Measurements from ENCODE around the gene SLC10A7. TPM values are rescaled to one million over a fixed set of nuclear protein-coding genes. Genes with fewer than 3 reads are reported as not detected.

The SLC10A7 gene
- total and polyA plus RNA-seq, 4 donors: 3.7 to 18.7 (median 7.6) TPM

- no peak overlapping the region for H3K9ac ChIP-seq (ENCODE audit: low read depth in 1 of 2, low read length in 2 of 2)
- H3K27me3 ChIP-seq (ENCODE audit: control insufficient read depth in 4 of 4, insufficient read depth in 4 of 4, low read length in 3 of 4): no peaks in the 10 kb centered on the region
- no peak for TF ChIP-seq FOXA2 (IDR thresholded peaks at IDR 0.05)
- no peak for TF ChIP-seq NR2F2 (IDR thresholded peaks at IDR 0.05)
- no peak for TF ChIP-seq JUND (IDR thresholded peaks at IDR 0.05)
- no peak for TF ChIP-seq SP1 (IDR thresholded peaks at IDR 0.05)
- TF ChIP-seq TAF1 (conservative IDR thresholded peaks at IDR 0.05): no peak
- no peak for TF ChIP-seq CTCF (IDR thresholded peaks at IDR 0.05; ENCODE audit: low read depth, low read length, missing input control)
- TF ChIP-seq MAX (IDR thresholded peaks at IDR 0.05): no peak
- no peak for TF ChIP-seq RXRA (IDR thresholded peaks at IDR 0.05)
- no peak for TF ChIP-seq GABPA (IDR thresholded peaks at IDR 0.05 in 1 of 2, conservative IDR thresholded peaks at IDR 0.05 in 1 of 2)
- no peak for TF ChIP-seq HNF4A (conservative IDR thresholded peaks at IDR 0.05)
- DNase-seq (ENCODE audit: low spot score): no peak
- no peaks in the 10 kb centered on the region for H3K4me1 ChIP-seq (ENCODE audit: control insufficient read depth in 4 of 4, insufficient read depth in 4 of 4, low read length in 3 of 4)
- no peak overlapping the region for H3K4me3 ChIP-seq (ENCODE audit: low read depth in 1 of 3, low read length in 3 of 3)
- no peak overlapping the region for H3K27ac ChIP-seq (ENCODE audit: low read depth in 1 of 2, low read length in 2 of 2)
- no peaks in the 10 kb centered on the region for H3K9me3 ChIP-seq (ENCODE audit: control insufficient read depth in 4 of 4, low read length in 3 of 4)
- H3K36me3 ChIP-seq (ENCODE audit: control insufficient read depth in 4 of 4, insufficient read depth in 3 of 4, low read depth in 1 of 4, low read length in 3 of 4): peaks cover 0 to 7% (median 4%) of the 10 kb centered on the region in 4 donors
Measured at GRCh38 chr4:146285037-146285436, 236.7 kb downstream of the SLC10A7 start.

- DNase-seq (ENCODE audit: low spot score): no peak
- no peak for TF ChIP-seq MAX (IDR thresholded peaks at IDR 0.05)
- TF ChIP-seq FOXA1 (IDR thresholded peaks at IDR 0.05): no peak
- TF ChIP-seq HNF4G (IDR thresholded peaks at IDR 0.05): no peak
- TF ChIP-seq, protein P1, sequence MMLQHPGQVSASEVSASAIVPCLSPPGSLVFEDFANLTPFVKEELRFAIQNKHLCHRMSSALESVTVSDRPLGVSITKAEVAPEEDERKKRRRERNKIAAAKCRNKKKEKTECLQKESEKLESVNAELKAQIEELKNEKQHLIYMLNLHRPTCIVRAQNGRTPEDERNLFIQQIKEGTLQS (IDR thresholded peaks at IDR 0.05): no peak
- TF ChIP-seq, protein P2, sequence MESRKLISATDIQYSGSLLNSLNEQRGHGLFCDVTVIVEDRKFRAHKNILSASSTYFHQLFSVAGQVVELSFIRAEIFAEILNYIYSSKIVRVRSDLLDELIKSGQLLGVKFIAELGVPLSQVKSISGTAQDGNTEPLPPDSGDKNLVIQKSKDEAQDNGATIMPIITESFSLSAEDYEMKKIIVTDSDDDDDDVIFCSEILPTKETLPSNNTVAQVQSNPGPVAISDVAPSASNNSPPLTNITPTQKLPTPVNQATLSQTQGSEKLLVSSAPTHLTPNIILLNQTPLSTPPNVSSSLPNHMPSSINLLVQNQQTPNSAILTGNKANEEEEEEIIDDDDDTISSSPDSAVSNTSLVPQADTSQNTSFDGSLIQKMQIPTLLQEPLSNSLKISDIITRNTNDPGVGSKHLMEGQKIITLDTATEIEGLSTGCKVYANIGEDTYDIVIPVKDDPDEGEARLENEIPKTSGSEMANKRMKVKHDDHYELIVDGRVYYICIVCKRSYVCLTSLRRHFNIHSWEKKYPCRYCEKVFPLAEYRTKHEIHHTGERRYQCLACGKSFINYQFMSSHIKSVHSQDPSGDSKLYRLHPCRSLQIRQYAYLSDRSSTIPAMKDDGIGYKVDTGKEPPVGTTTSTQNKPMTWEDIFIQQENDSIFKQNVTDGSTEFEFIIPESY (IDR thresholded peaks at IDR 0.05): no peak
- TF ChIP-seq EGR1 (IDR thresholded peaks at IDR 0.05; ENCODE audit: low read depth in 2 of 2): no peak
- TF ChIP-seq HNF4A (conservative IDR thresholded peaks at IDR 0.05): no peak
- no peak for TF ChIP-seq FOXA2 (IDR thresholded peaks at IDR 0.05)
- TF ChIP-seq YY1 (IDR thresholded peaks at IDR 0.05): no peak
- no peak for TF ChIP-seq SP1 (IDR thresholded peaks at IDR 0.05)
- no peak for TF ChIP-seq RAD21 (IDR thresholded peaks at IDR 0.05)
- no peak for TF ChIP-seq RXRA (IDR thresholded peaks at IDR 0.05)
- TF ChIP-seq NR2F2 (IDR thresholded peaks at IDR 0.05): no peak
- no peak for TF ChIP-seq TAF1 (conservative IDR thresholded peaks at IDR 0.05)
- no peak for TF ChIP-seq CTCF (IDR thresholded peaks at IDR 0.05; ENCODE audit: low read depth, low read length, missing input control)
- no peak for TF ChIP-seq REST (IDR thresholded peaks at IDR 0.05)
- no peak for TF ChIP-seq JUND (IDR thresholded peaks at IDR 0.05)
- Histone ChIP-seq H3K36me3 (ENCODE audit: control insufficient read depth in 4 of 4, insufficient read depth in 3 of 4, low read depth in 1 of 4, low read length in 3 of 4) (peaks cover 0 to 7% (median 4%) of the 10 kb centered on the region in 4 donors), H3K27ac (ENCODE audit: low read depth in 1 of 2, low read length in 2 of 2) (no peak overlapping the region), H3K27me3 (ENCODE audit: control insufficient read depth in 4 of 4, insufficient read depth in 4 of 4, low read length in 3 of 4) (no peaks in the 10 kb centered on the region), H3K4me3 (ENCODE audit: low read depth in 1 of 3, low read length in 3 of 3) (no peak overlapping the region), H3K4me1 (ENCODE audit: control insufficient read depth in 4 of 4, insufficient read depth in 4 of 4, low read length in 3 of 4) (no peaks in the 10 kb centered on the region), H3K9me3 (ENCODE audit: control insufficient read depth in 4 of 4, low read length in 3 of 4) (no peaks in the 10 kb centered on the region), H3K9ac (ENCODE audit: low read depth in 1 of 2, low read length in 2 of 2) (no peak overlapping the region)
- 76% methylated on average over 3 of the region's 3 CpGs for WGBS
Measured at GRCh38 chr4:146283758-146284651, 237.7 kb downstream of the SLC10A7 start.
